A673 (cell line): ENCODE measurements around the gene KIF26B. TPM values are rescaled to one million over a fixed set of nuclear protein-coding genes. Genes with fewer than 3 reads are reported as not detected.

Source experiments
- BruUV-seq: library from RNA; stranded (reverse); fragments of 400-500 nt; replicated peaks from 2 replicates; lab custom pipeline; 2021; lab: Mats Ljungman, UMichigan
- CTCF ChIA-PET: fragments of 300-600 bp; sonication (Branson Sonifier 250); formaldehyde crosslinking; loops from one replicate; lab custom pipeline; 2022; ENCODE audit warnings: antibody characterized with exemption; lab: Charles Lee
- POLR2A ChIA-PET: fragments of 300-600 bp; sonication (Branson Sonifier 250); formaldehyde crosslinking; loops from one replicate; lab custom pipeline; 2022; ENCODE audit warnings: antibody characterized with exemption; ENCODE audit not compliant: low non-redundant PET; lab: Charles Lee
- DNase-seq: peaks from one replicate; pipeline ENCODE4 v3.0.0-alpha.2; 2015; ENCODE audit warnings: low spot score
- H3K27ac ChIP-seq: fragments of 200-600 bp; sonication (generic); 2 replicates; pipeline ENCODE4 v1.5.1; 2016; ENCODE audit warnings: mixed run types, low read depth, mild to moderate bottlenecking, mixed read lengths, antibody characterized with exemption, low read length; ENCODE audit not compliant: poor library complexity, severe bottlenecking
- H3K27me3 ChIP-seq: fragments of 200-600 bp; sonication (generic); replicated peaks from 2 replicates; pipeline ENCODE4 v1.6.1; 2017; ENCODE audit warnings: mixed run types, low read depth, mild to moderate bottlenecking, mixed read lengths, antibody characterized with exemption, low read length; ENCODE audit not compliant: insufficient read depth, poor library complexity
- H3K36me3 ChIP-seq: fragments of 200-600 bp; sonication (generic); 2 replicates; pipeline ENCODE4 v1.6.1; 2016; ENCODE audit warnings: mixed run types, mild to moderate bottlenecking, mixed read lengths, antibody characterized with exemption, low read length; ENCODE audit not compliant: insufficient read depth, poor library complexity, severe bottlenecking
- H3K4me1 ChIP-seq: fragments of 200-600 bp; sonication (generic); 2 replicates; pipeline ENCODE4 v1.6.1; 2017; ENCODE audit warnings: mixed run types, mild to moderate bottlenecking, mixed read lengths, antibody characterized with exemption, low read length; ENCODE audit not compliant: insufficient read depth, poor library complexity, severe bottlenecking
- H3K4me3 ChIP-seq: fragments of 200-600 bp; sonication (generic); 2 replicates; pipeline ENCODE4 v1.5.1; 2016; ENCODE audit warnings: low read depth, mixed run types, mild to moderate bottlenecking, mixed read lengths, low read length; ENCODE audit not compliant: poor library complexity, severe bottlenecking
- H3K9me3 ChIP-seq: fragments of 200-600 bp; sonication (generic); 2 replicates; pipeline ENCODE4 v1.6.1; 2016; ENCODE audit warnings: mixed run types, low read depth, mild to moderate bottlenecking, mixed read lengths, antibody characterized with exemption, low read length; ENCODE audit not compliant: poor library complexity, severe bottlenecking
- EZH2 ChIP-seq: fragments of 200-600 bp; sonication (generic); IDR thresholded peaks from 2 replicates; pipeline ENCODE4 v1.6.1; 2017; ENCODE audit warnings: borderline replicate concordance, low read depth, mild to moderate bottlenecking, mixed read lengths, antibody characterized with exemption, low read length; ENCODE audit not compliant: poor library complexity, severe bottlenecking
- intact Hi-C: fragments of 100-400 bp; cut with micrococcal nuclease; formaldehyde crosslinking; loops from one replicate; pipeline ENCODE4 v1.10.0; 2022; ENCODE audit not compliant: unreplicated experiment
- total RNA-seq: library from RNA; stranded (reverse); gene quantifications from 2 replicates; pipeline ENCODE4 v1.2.3, GENCODE V29; 2021
- TF ChIP-seq, protein P1 (sequence below): fragments of 300-800, 200-600 bp; sonication (generic); conservative IDR thresholded peaks from 2 replicates; pipeline ENCODE4 v1.5.1; 2017; ENCODE audit warnings: low read depth, mild to moderate bottlenecking, antibody characterized with exemption, low read length, moderate library complexity, mixed read lengths

KIF26B gene
- total RNA-seq, 1 experiment from 2014 or later, result not detected

DNA sequence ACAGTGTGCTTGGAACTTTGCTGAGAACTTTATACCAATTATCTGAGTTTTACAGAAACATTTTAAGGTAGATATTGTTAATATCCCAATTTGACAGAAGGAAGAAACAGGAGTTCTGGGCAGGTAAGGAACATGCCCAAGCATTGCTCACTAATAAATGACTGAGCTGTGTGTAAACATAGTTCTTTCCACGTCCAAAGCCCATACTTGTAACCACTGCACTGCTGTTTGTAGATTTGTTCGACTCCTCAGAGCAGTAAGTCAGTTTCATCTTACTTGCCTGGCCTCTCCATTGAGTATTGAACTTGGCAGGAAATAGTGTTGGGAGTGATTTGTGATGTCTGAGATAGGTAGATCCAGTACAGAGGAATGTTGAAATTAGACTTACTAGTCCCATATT, 335.1 kb downstream of the KIF26B start:
- H3K4me1 ChIP-seq, result no peaks in the 10 kb centered on the region
- H3K27ac ChIP-seq, result no peak overlapping the region
- no peak overlapping the region for H3K4me3 ChIP-seq
- DNase-seq, result no peak
- POLR2A ChIA-PET, result no interaction called here
- no TSS peak for BruUV-seq
- no peak for TF ChIP-seq EZH2
- TF ChIP-seq, protein P1, sequence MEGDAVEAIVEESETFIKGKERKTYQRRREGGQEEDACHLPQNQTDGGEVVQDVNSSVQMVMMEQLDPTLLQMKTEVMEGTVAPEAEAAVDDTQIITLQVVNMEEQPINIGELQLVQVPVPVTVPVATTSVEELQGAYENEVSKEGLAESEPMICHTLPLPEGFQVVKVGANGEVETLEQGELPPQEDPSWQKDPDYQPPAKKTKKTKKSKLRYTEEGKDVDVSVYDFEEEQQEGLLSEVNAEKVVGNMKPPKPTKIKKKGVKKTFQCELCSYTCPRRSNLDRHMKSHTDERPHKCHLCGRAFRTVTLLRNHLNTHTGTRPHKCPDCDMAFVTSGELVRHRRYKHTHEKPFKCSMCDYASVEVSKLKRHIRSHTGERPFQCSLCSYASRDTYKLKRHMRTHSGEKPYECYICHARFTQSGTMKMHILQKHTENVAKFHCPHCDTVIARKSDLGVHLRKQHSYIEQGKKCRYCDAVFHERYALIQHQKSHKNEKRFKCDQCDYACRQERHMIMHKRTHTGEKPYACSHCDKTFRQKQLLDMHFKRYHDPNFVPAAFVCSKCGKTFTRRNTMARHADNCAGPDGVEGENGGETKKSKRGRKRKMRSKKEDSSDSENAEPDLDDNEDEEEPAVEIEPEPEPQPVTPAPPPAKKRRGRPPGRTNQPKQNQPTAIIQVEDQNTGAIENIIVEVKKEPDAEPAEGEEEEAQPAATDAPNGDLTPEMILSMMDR, result no peak
- H3K27me3 ChIP-seq, result no peaks in the 10 kb centered on the region
- intact Hi-C loops, result no loop called here
- H3K36me3 ChIP-seq, result no peaks in the 10 kb centered on the region
- H3K9me3 ChIP-seq, result no peaks in the 10 kb centered on the region
- CTCF ChIA-PET, result no interaction called here

DNA sequence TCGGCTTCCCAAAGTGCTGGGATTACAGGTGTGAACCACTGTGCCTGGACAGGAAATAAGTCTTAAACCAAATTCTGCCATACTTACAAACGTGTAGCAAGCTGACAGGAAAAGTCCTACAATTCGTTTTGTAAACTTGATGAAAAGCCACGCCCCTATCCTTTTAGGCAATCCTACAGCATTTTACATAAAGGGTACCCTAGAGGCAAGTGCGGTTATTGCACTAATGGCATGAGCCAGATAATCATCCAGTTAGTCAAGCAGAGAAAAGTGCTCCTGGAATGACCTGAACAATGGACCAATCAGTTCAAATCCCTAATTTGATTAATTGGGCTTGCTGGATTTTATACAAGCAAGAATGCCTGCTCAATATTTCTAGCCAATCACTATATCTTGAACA, 338.2 kb downstream of the KIF26B start:
- H3K36me3 ChIP-seq, result no peaks in the 10 kb centered on the region
- DNase-seq, result peak; percentile 47
- H3K4me1 ChIP-seq, result no peaks in the 10 kb centered on the region
- no peaks in the 10 kb centered on the region for H3K9me3 ChIP-seq
- intact Hi-C loops, result no loop called here
- ChIA-PET CTCF (interaction anchor here (1.0 kb wide), 1 partner anchor 112 kb away, joined by 9 read pairs; no protein-coding TSS in a partner anchor), POLR2A (no interaction called here)
- no TSS peak for BruUV-seq
- TF ChIP-seq EZH2, result no peak
- TF ChIP-seq, protein P1, result peak; percentile 37
- peaks cover 2% of the 10 kb centered on the region for H3K27me3 ChIP-seq
- H3K4me3 ChIP-seq, result no peak overlapping the region
- H3K27ac ChIP-seq, result no peak overlapping the region

DNA sequence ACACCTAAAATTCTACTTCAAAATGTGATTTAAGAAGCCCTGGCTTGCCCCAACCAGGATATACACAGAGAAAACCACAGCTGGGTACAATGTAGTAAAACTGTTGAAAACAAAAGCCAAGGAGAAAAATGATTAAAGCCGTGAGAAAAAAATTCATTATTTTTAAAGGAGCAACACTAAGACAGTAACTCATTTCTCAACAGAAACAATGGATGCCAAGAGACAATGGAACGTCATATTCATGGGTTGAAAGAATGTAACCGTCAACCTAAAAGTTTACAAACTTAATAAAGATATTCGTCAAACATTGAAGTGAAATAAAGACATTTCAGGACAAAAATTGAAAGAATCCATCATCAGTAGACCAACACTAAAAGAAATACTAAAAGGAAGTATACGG, 340.9 kb downstream of the KIF26B start:
- no peak overlapping the region for H3K27ac ChIP-seq
- H3K36me3 ChIP-seq, result no peaks in the 10 kb centered on the region
- ChIA-PET CTCF (no interaction called here), POLR2A (no interaction called here)
- no peak for DNase-seq
- peaks cover 11% of the 10 kb centered on the region for H3K27me3 ChIP-seq
- H3K4me3 ChIP-seq, result no peak overlapping the region
- H3K4me1 ChIP-seq, result no peaks in the 10 kb centered on the region
- BruUV-seq, result no TSS peak
- no peaks in the 10 kb centered on the region for H3K9me3 ChIP-seq
- no peak for TF ChIP-seq EZH2
- TF ChIP-seq, protein P1, result no peak
- intact Hi-C loops, result no loop called here
